ENCODE measurements around the gene TMEM245.

The TMEM245 gene

GRCh38 chr9:109048822-109049221 is 70.9 kb downstream of the TMEM245 start:
- Histone ChIP-seq H3K9me3 (ENCODE audit: control insufficient read depth, insufficient read depth, low read length) (no peaks in the 10 kb centered on the region), H3K36me3 (ENCODE audit: control insufficient read depth, insufficient read depth, low read length) (peaks cover 20% of the 10 kb centered on the region), H3K9ac (ENCODE audit: low read depth, low read length) (no peak overlapping the region), H3K4me1 (ENCODE audit: control insufficient read depth, insufficient read depth, low read length) (no peaks in the 10 kb centered on the region), H3K27me3 (ENCODE audit: control insufficient read depth, insufficient read depth, low read length) (no peaks in the 10 kb centered on the region), H3K4me3 (ENCODE audit: low read depth, low read length) (no peak overlapping the region)

- no peaks in the 10 kb centered on the region for H3K9me3 ChIP-seq (ENCODE audit: control insufficient read depth, insufficient read depth, low read length)
- H3K4me1 ChIP-seq (ENCODE audit: control insufficient read depth, insufficient read depth, low read length) = no peaks in the 10 kb centered on the region
- H3K4me3 ChIP-seq (ENCODE audit: low read depth, low read length) = no peak overlapping the region
- H3K36me3 ChIP-seq (ENCODE audit: control insufficient read depth, insufficient read depth, low read length) = peaks cover 17% of the 10 kb centered on the region
- no peak overlapping the region for H3K9ac ChIP-seq (ENCODE audit: low read depth, low read length)
- no peaks in the 10 kb centered on the region for H3K27me3 ChIP-seq (ENCODE audit: control insufficient read depth, insufficient read depth, low read length)
These were observed 72.5 kb downstream of the TMEM245 start for GRCh38 chr9:109047259-109047658.

DNA sequence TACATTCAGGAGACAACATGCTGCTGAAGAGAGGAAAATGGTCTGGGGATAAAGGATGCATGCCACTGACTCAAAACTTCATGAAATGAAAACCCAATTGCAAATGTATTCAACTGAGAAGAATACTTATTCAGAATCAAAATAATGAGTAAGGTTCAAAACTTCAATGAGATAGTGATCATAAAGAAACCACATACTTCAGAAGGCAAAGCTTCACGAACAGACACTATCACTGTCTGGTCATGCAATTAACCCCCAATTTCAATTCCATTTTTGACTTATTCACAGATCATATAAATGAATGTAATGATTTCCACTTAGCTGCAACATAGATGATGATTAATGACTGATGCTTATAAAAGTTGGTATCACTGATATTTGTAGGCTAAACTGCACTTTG is 73.4 kb downstream of the TMEM245 start:
- Histone ChIP-seq H3K27me3 (ENCODE audit: control insufficient read depth, insufficient read depth, low read length) (no peaks in the 10 kb centered on the region), H3K36me3 (ENCODE audit: control insufficient read depth, insufficient read depth, low read length) (peaks cover 17% of the 10 kb centered on the region), H3K4me3 (ENCODE audit: low read depth, low read length) (no peak overlapping the region), H3K9ac (ENCODE audit: low read depth, low read length) (no peak overlapping the region), H3K4me1 (ENCODE audit: control insufficient read depth, insufficient read depth, low read length) (no peaks in the 10 kb centered on the region), H3K9me3 (ENCODE audit: control insufficient read depth, insufficient read depth, low read length) (no peaks in the 10 kb centered on the region)

DNA sequence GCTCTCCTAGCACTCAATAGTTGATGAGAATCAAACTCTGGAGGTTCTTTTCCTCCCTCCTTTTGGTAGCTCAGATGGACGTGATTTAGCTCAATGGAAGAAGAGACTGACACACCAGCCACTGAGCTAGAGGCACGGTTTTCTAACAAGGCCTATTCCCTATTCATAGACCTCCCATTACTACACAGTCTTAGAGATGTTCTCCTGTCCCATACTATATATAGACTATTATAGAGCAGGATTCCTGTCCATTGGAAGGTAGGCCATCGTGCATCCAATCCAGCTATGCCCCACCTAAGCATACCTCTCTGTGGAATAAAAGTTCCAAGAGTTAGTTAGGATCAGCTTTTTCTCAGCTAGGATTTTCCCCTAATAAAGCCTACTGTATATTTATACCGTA is 76.2 kb downstream of the TMEM245 start:
- no peak overlapping the region for H3K9ac ChIP-seq (ENCODE audit: low read depth, low read length)
- no peaks in the 10 kb centered on the region for H3K4me1 ChIP-seq (ENCODE audit: control insufficient read depth, insufficient read depth, low read length)
- H3K27me3 ChIP-seq (ENCODE audit: control insufficient read depth, insufficient read depth, low read length) = no peaks in the 10 kb centered on the region
- H3K4me3 ChIP-seq (ENCODE audit: low read depth, low read length) = no peak overlapping the region
- H3K9me3 ChIP-seq (ENCODE audit: control insufficient read depth, insufficient read depth, low read length) = no peaks in the 10 kb centered on the region
- peaks cover 5% of the 10 kb centered on the region for H3K36me3 ChIP-seq (ENCODE audit: control insufficient read depth, insufficient read depth, low read length)

DNA sequence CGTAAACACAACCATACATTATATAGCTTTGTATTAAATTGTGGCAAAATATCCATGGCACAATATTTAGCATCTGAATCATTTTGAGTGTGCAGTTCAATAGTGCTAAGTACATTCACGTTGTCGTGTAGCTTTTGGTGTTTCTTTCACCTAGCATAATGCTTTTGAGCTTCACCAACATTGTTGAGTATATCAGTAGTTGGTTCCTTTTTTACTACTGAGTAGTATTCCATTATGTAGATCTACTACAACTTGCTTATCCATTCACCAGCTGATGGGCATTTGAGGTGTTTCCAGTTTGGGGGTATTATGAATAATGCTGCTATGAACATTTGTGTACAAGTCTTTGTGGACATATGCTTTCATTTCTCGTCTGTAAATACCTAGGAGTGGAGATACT is 79.2 kb downstream of the TMEM245 start:
- Histone ChIP-seq H3K4me1 (ENCODE audit: control insufficient read depth, insufficient read depth, low read length) (no peaks in the 10 kb centered on the region), H3K27me3 (ENCODE audit: control insufficient read depth, insufficient read depth, low read length) (no peaks in the 10 kb centered on the region), H3K9ac (ENCODE audit: low read depth, low read length) (no peak overlapping the region), H3K4me3 (ENCODE audit: low read depth, low read length) (no peak overlapping the region), H3K36me3 (ENCODE audit: control insufficient read depth, insufficient read depth, low read length) (no peaks in the 10 kb centered on the region), H3K9me3 (ENCODE audit: control insufficient read depth, insufficient read depth, low read length) (no peaks in the 10 kb centered on the region)

DNA sequence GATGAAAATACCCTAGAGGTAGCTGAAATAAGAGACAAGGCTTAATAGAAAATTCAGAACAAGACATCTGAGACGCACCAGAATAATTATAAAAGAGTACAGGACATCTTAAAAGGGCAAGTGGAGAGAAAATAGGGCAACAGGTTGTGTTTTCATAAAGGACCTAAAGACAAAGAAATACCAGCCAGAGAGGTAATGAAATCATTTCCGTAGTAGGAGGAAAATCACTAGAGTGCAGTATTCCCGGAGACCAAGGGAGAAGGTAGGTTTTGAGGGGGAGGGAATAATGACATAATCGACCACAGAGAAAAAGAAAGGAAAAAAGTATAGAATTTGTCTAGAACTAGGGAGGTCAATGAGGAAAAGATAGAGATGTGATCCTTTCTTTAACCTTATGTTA is 80.2 kb downstream of the TMEM245 start:
- no peaks in the 10 kb centered on the region for H3K27me3 ChIP-seq (ENCODE audit: control insufficient read depth, insufficient read depth, low read length)
- H3K9me3 ChIP-seq (ENCODE audit: control insufficient read depth, insufficient read depth, low read length) = no peaks in the 10 kb centered on the region
- no peak overlapping the region for H3K9ac ChIP-seq (ENCODE audit: low read depth, low read length)
- H3K4me1 ChIP-seq (ENCODE audit: control insufficient read depth, insufficient read depth, low read length) = no peaks in the 10 kb centered on the region
- no peak overlapping the region for H3K4me3 ChIP-seq (ENCODE audit: low read depth, low read length)
- H3K36me3 ChIP-seq (ENCODE audit: control insufficient read depth, insufficient read depth, low read length) = no peaks in the 10 kb centered on the region

GRCh38 chr9:109037946-109038715 is 81.6 kb downstream of the TMEM245 start:
- H3K9me3 ChIP-seq (ENCODE audit: control insufficient read depth, insufficient read depth, low read length) = no peaks in the 10 kb centered on the region
- no peaks in the 10 kb centered on the region for H3K4me1 ChIP-seq (ENCODE audit: control insufficient read depth, insufficient read depth, low read length)
- no peak overlapping the region for H3K9ac ChIP-seq (ENCODE audit: low read depth, low read length)
- no peak overlapping the region for H3K4me3 ChIP-seq (ENCODE audit: low read depth, low read length)
- H3K27me3 ChIP-seq (ENCODE audit: control insufficient read depth, insufficient read depth, low read length) = no peaks in the 10 kb centered on the region
- H3K36me3 ChIP-seq (ENCODE audit: control insufficient read depth, insufficient read depth, low read length) = no peaks in the 10 kb centered on the region

DNA sequence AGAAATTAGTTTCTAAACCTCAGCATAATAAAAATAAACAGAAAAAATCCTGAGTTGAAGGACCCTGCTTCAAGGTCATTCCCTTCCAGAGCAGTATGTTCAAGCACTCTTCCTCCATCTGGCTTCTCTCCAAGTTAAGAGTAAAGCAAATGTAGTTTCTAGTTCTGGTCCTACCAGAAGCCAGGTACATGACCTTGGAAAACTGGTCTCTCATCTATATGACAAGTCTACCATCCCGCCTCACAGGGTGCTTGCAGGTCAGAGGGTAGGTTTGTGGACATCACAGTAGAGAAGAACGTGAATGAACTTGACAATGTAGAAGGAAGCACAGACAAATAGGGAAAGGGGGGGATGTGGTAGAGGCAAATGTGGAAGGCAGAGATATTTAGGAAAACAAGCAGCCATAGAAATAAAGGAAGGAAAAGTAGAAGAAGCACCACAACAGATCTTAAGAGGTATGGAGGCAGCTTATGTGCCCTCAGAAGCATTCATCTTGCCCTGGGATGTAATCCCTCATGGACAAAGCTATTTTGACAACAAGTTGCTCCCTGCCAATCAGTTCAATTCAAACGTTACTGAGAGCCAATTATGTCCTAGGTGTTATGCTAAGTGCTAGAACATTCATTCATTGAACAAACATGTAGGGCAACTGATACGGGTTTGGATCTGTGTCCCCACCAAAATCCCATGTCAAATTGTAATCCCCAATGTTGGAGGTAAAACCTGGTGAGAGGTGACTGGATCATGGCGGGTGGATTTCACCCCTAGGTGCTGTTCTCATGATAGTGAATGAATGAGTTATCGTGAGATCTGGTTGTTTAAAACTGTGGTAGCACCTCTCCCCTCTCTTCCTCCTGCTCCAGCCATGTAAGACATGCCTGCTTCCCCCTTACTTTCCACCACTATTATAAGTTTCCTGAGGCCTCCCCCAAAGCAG is 82.7 kb downstream of the TMEM245 start:
- Histone ChIP-seq H3K9me3 (ENCODE audit: control insufficient read depth, insufficient read depth, low read length) (no peaks in the 10 kb centered on the region), H3K9ac (ENCODE audit: low read depth, low read length) (no peak overlapping the region), H3K4me3 (ENCODE audit: low read depth, low read length) (no peak overlapping the region), H3K27me3 (ENCODE audit: control insufficient read depth, insufficient read depth, low read length) (no peaks in the 10 kb centered on the region), H3K36me3 (ENCODE audit: control insufficient read depth, insufficient read depth, low read length) (no peaks in the 10 kb centered on the region), H3K4me1 (ENCODE audit: control insufficient read depth, insufficient read depth, low read length) (no peaks in the 10 kb centered on the region)

GRCh38 chr9:109035684-109036423 is 83.9 kb downstream of the TMEM245 start:
- H3K36me3 ChIP-seq (ENCODE audit: control insufficient read depth, insufficient read depth, low read length) = no peaks in the 10 kb centered on the region

GRCh38 chr9:109033941-109034700 is 85.6 kb downstream of the TMEM245 start:
- no peak overlapping the region for H3K4me3 ChIP-seq (ENCODE audit: low read depth, low read length)

More at GRCh38 chr9:109035684-109036423, 83.9 kb downstream of the TMEM245 start:
- no peaks in the 10 kb centered on the region for H3K9me3 ChIP-seq (ENCODE audit: control insufficient read depth, insufficient read depth, low read length)
- H3K27me3 ChIP-seq (ENCODE audit: control insufficient read depth, insufficient read depth, low read length) = no peaks in the 10 kb centered on the region
- H3K4me1 ChIP-seq (ENCODE audit: control insufficient read depth, insufficient read depth, low read length) = no peaks in the 10 kb centered on the region
- H3K9ac ChIP-seq (ENCODE audit: low read depth, low read length) = no peak overlapping the region
- H3K4me3 ChIP-seq (ENCODE audit: low read depth, low read length) = no peak overlapping the region

DNA sequence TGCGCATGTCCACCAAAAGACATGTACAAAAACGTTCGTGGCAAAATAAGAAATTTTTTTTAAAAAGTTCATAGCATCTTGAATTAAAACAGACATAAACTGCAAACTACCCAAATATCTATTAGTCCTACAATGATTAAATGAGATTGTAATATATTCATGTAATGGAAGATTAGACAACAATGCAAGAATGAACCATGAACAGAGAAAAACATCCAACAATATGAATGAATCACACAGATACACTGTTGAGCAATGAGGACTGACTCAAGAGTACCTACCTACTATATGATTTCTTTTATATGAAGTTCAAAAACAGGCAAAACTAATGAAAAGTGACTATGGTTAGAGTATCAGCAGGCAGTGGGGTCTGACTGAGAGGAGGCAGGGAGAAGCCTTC is 88.5 kb downstream of the TMEM245 start:
- no peaks in the 10 kb centered on the region for H3K36me3 ChIP-seq (ENCODE audit: control insufficient read depth, insufficient read depth, low read length)
- no peaks in the 10 kb centered on the region for H3K4me1 ChIP-seq (ENCODE audit: control insufficient read depth, insufficient read depth, low read length)
- H3K27me3 ChIP-seq (ENCODE audit: control insufficient read depth, insufficient read depth, low read length) = no peaks in the 10 kb centered on the region
- no peak overlapping the region for H3K4me3 ChIP-seq (ENCODE audit: low read depth, low read length)
- no peak overlapping the region for H3K9ac ChIP-seq (ENCODE audit: low read depth, low read length)
- no peaks in the 10 kb centered on the region for H3K9me3 ChIP-seq (ENCODE audit: control insufficient read depth, insufficient read depth, low read length)

More at GRCh38 chr9:109033941-109034700, 85.6 kb downstream of the TMEM245 start:
- Histone ChIP-seq H3K9ac (ENCODE audit: low read depth, low read length) (no peak overlapping the region), H3K36me3 (ENCODE audit: control insufficient read depth, insufficient read depth, low read length) (no peaks in the 10 kb centered on the region), H3K4me1 (ENCODE audit: control insufficient read depth, insufficient read depth, low read length) (no peaks in the 10 kb centered on the region), H3K9me3 (ENCODE audit: control insufficient read depth, insufficient read depth, low read length) (no peaks in the 10 kb centered on the region), H3K27me3 (ENCODE audit: control insufficient read depth, insufficient read depth, low read length) (no peaks in the 10 kb centered on the region)
